Measurements from ENCODE around the gene OSTN. TPM values are rescaled to one million over a fixed set of nuclear protein-coding genes. Genes with fewer than 3 reads are reported as not detected.

The OSTN gene
- total RNA-seq, 4 donors from 2014 or later, result not detected

GRCh38 chr3:191235331-191236314 lies 36.6 kb downstream of the OSTN start:
- Histone ChIP-seq H3K4me3 (no peak overlapping the region), H3K36me3 (no peaks in the 10 kb centered on the region), H3K9me3 (no peaks in the 10 kb centered on the region), H3K4me1 (peaks cover 0 to 14% (median 0%) of the 10 kb centered on the region in 4 donors), H3K27ac (replicated peaks in 1 of 4) (no peak overlapping the region), H3K27me3 (no peaks in the 10 kb centered on the region)
- intact Hi-C loops (cut with DNase I), result no loop called here
- TF ChIP-seq EP300 (IDR thresholded peaks at IDR 0.05) (no peak), POLR2A (IDR thresholded peaks at IDR 0.05; ENCODE audit: low read depth) (no peak), CTCF (IDR thresholded peaks at IDR 0.05) (no peak), POLR2AphosphoS5 (IDR thresholded peaks at IDR 0.05) (no peak)
- WGBS, result 80% methylated on average over 4 of the region's 4 CpGs
- DNase-seq (ENCODE audit: extremely low spot score), result no peak

- H3K4me1 ChIP-seq, result peaks cover 0 to 14% (median 0%) of the 10 kb centered on the region in 4 donors
- 68% methylated on average over 3 of the region's 3 CpGs for WGBS
- no peaks in the 10 kb centered on the region for H3K27me3 ChIP-seq
- no peak for TF ChIP-seq POLR2A (IDR thresholded peaks at IDR 0.05; ENCODE audit: low read depth)
- no peak for TF ChIP-seq CTCF (IDR thresholded peaks at IDR 0.05)
- TF ChIP-seq EP300 (IDR thresholded peaks at IDR 0.05), result no peak
- no peak for TF ChIP-seq POLR2AphosphoS5 (IDR thresholded peaks at IDR 0.05)
- DNase-seq (ENCODE audit: extremely low spot score), result no peak
- no peak overlapping the region for H3K27ac ChIP-seq (replicated peaks in 1 of 4)
- H3K36me3 ChIP-seq, result no peaks in the 10 kb centered on the region
- intact Hi-C loops (cut with DNase I), result no loop called here
- H3K9me3 ChIP-seq, result no peaks in the 10 kb centered on the region
- H3K4me3 ChIP-seq, result no peak overlapping the region
Measured at GRCh38 chr3:191236646-191237045, 37.6 kb downstream of the OSTN start.

- DNase-seq (ENCODE audit: extremely low spot score), result no peak
- intact Hi-C loops (cut with DNase I), result no loop called here
- Histone ChIP-seq H3K27me3 (no peaks in the 10 kb centered on the region), H3K27ac (replicated peaks in 1 of 4) (no peak overlapping the region), H3K4me1 (peaks cover 0 to 14% (median 0%) of the 10 kb centered on the region in 4 donors), H3K36me3 (no peaks in the 10 kb centered on the region), H3K4me3 (no peak overlapping the region), H3K9me3 (no peaks in the 10 kb centered on the region)
- no peak for TF ChIP-seq POLR2AphosphoS5 (IDR thresholded peaks at IDR 0.05)
- no peak for TF ChIP-seq POLR2A (IDR thresholded peaks at IDR 0.05; ENCODE audit: low read depth)
- TF ChIP-seq CTCF (IDR thresholded peaks at IDR 0.05), result no peak
- TF ChIP-seq EP300 (IDR thresholded peaks at IDR 0.05), result no peak
- WGBS, result 88% methylated on average over 5 of the region's 5 CpGs
Measured at GRCh38 chr3:191237047-191237882, 38.2 kb downstream of the OSTN start.

- Histone ChIP-seq H3K36me3 (no peaks in the 10 kb centered on the region), H3K4me1 (peaks cover 0 to 14% (median 0%) of the 10 kb centered on the region in 4 donors), H3K4me3 (no peak overlapping the region), H3K9me3 (no peaks in the 10 kb centered on the region), H3K27ac (replicated peaks in 1 of 4) (no peak overlapping the region), H3K27me3 (no peaks in the 10 kb centered on the region)
- 79% methylated on average over 4 of the region's 4 CpGs for WGBS
- TF ChIP-seq POLR2AphosphoS5 (IDR thresholded peaks at IDR 0.05) (no peak), EP300 (IDR thresholded peaks at IDR 0.05) (no peak)
- no peak for DNase-seq (ENCODE audit: extremely low spot score)
- intact Hi-C loops (cut with DNase I), result no loop called here
Measured at GRCh38 chr3:191238321-191238817, 39.3 kb downstream of the OSTN start.
